HG03520 (cell line): ENCODE measurements around the gene CD300C.
"Not testable (repeated sequence)": the region's sequence is repeated elsewhere in the genome, so short reads cannot be mapped to it uniquely, and the experiment has no call there.

ENCODE experiments used
- ATAC-seq: cut with Tn5 transposase; IDR thresholded peaks from one replicate; pipeline ENCODE4 v1.9.1; 2021; ENCODE audit warnings: mild to moderate bottlenecking, moderate library complexity; ENCODE audit not compliant: unreplicated experiment

Gene CD300C

GRCh38 chr17:74545843-74546230 is at the start of gene CD300C:
Gene CD300C (minus strand): TSS chr17:74546115. CDS start chr17:74545782, 333 bp downstream.
- no peak for ATAC-seq

- ATAC-seq = no peak
Measured at GRCh38 chr17:74595037-74595750, 49.3 kb upstream of the CD300C start.

- ATAC-seq = no peak
Measured at GRCh38 chr17:74592087-74592990, 46.4 kb upstream of the CD300C start, which contains the start of gene CD300LD. Gene CD300LD (minus strand): TSS chr17:74592283. CDS start chr17:74592202, 81 bp downstream.

- ATAC-seq = no peak
Measured at GRCh38 chr17:74591503-74591902, 45.6 kb upstream of the CD300C start.

GRCh38 chr17:74585711-74586110 is 39.8 kb upstream of the CD300C start:
- no peak for ATAC-seq

- no peak for ATAC-seq
Measured at GRCh38 chr17:74584292-74585060, 38.6 kb upstream of the CD300C start.

GRCh38 chr17:74582633-74583032 is 36.7 kb upstream of the CD300C start:
- no peak for ATAC-seq

GRCh38 chr17:74579900-74580299 is 34.0 kb upstream of the CD300C start:
- no peak for ATAC-seq

- ATAC-seq = no peak
Measured at GRCh38 chr17:74578979-74579378, 33.1 kb upstream of the CD300C start.

- no peak for ATAC-seq
Measured at GRCh38 chr17:74574489-74575142, 28.7 kb upstream of the CD300C start.

GRCh38 chr17:74573635-74574034 is 27.7 kb upstream of the CD300C start:
- not testable (repeated sequence) for ATAC-seq

- no peak for ATAC-seq
Measured at GRCh38 chr17:74573169-74573568, 27.3 kb upstream of the CD300C start.

GRCh38 chr17:74571621-74572270 is 25.8 kb upstream of the CD300C start:
- no peak for ATAC-seq

- ATAC-seq = no peak
Measured at GRCh38 chr17:74569020-74570003, 23.4 kb upstream of the CD300C start.

- no peak for ATAC-seq
Measured at GRCh38 chr17:74568106-74568873, 22.4 kb upstream of the CD300C start.

- ATAC-seq = no peak
Measured at GRCh38 chr17:74567397-74567796, 21.5 kb upstream of the CD300C start, which contains the start of gene CD300H. Gene CD300H (minus strand): TSS chr17:74567509.

- no peak for ATAC-seq
Measured at GRCh38 chr17:74566132-74566753, 20.3 kb upstream of the CD300C start.

GRCh38 chr17:74565126-74565525 is 19.2 kb upstream of the CD300C start:
- no peak for ATAC-seq
